Measurements from ENCODE around the gene CCL23.
A peak's percentile ranks its signal among the peaks of the same experiment; 100 is the strongest.

The CCL23 gene

GRCh38 chr17:36008998-36009665 lies 8.6 kb downstream of the CCL23 start:
- TF ChIP-seq, protein P1, sequence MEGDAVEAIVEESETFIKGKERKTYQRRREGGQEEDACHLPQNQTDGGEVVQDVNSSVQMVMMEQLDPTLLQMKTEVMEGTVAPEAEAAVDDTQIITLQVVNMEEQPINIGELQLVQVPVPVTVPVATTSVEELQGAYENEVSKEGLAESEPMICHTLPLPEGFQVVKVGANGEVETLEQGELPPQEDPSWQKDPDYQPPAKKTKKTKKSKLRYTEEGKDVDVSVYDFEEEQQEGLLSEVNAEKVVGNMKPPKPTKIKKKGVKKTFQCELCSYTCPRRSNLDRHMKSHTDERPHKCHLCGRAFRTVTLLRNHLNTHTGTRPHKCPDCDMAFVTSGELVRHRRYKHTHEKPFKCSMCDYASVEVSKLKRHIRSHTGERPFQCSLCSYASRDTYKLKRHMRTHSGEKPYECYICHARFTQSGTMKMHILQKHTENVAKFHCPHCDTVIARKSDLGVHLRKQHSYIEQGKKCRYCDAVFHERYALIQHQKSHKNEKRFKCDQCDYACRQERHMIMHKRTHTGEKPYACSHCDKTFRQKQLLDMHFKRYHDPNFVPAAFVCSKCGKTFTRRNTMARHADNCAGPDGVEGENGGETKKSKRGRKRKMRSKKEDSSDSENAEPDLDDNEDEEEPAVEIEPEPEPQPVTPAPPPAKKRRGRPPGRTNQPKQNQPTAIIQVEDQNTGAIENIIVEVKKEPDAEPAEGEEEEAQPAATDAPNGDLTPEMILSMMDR (conservative IDR thresholded peaks at IDR 0.05; ENCODE audit: low read depth, low read length) = peak; percentile 36
- no peak for DNase-seq (ENCODE audit: low read depth)

GRCh38 chr17:36004594-36005108 lies 13.1 kb downstream of the CCL23 start:
- no peak overlapping the region for H3K4me3 ChIP-seq (ENCODE audit: low read length)
- no peak for DNase-seq (ENCODE audit: low read depth)
- TF ChIP-seq, protein P1 (conservative IDR thresholded peaks at IDR 0.05; ENCODE audit: low read depth, low read length) = no peak

More at GRCh38 chr17:36008998-36009665, 8.6 kb downstream of the CCL23 start:
- no peak overlapping the region for H3K4me3 ChIP-seq (ENCODE audit: low read length)

DNA sequence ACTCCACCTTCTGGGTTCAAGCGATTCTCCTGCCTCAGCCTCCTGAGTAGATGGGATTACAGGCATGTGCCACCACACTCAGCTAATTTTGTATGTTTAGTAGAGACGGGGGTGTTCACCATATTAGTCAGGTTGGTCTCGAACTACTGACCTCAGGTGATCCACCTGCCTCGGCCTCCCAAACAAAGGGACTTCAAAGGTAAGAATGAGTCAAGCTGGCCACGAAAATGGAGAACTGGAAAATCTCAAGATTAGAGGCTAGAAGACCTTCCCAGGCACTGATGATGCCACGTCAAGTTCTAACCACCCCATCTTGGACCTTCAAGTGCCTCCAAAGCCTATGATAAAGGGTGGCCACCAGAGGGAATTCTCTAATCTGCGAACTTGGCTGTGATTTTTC lies 15.1 kb downstream of the CCL23 start:
- TF ChIP-seq, protein P1 (conservative IDR thresholded peaks at IDR 0.05; ENCODE audit: low read depth, low read length) = no peak
- no peak overlapping the region for H3K4me3 ChIP-seq (ENCODE audit: low read length)
- DNase-seq (ENCODE audit: low read depth) = no peak

- TF ChIP-seq, protein P1 (conservative IDR thresholded peaks at IDR 0.05; ENCODE audit: low read depth, low read length) = no peak
- DNase-seq (ENCODE audit: low read depth) = no peak
- H3K4me3 ChIP-seq (ENCODE audit: low read length) = no peak overlapping the region
Measured at GRCh38 chr17:36001862-36002603, 15.7 kb downstream of the CCL23 start.

- no peak within 1 kb of the TSS for H3K4me3 ChIP-seq (ENCODE audit: low read length)
- TF ChIP-seq, protein P1 (conservative IDR thresholded peaks at IDR 0.05; ENCODE audit: low read depth, low read length) = no peak
- DNase-seq (ENCODE audit: low read depth) = no peak
Measured at GRCh38 chr17:36001110-36001771, 16.5 kb downstream of the CCL23 start, which contains the start of gene CCL15. CCL15 (minus strand) TSS chr17:36001553; CDS start chr17:36001492, 61 bp downstream.

GRCh38 chr17:36000732-36001109 lies 17.1 kb downstream of the CCL23 start:
- DNase-seq (ENCODE audit: low read depth) = no peak
- no peak overlapping the region for H3K4me3 ChIP-seq (ENCODE audit: low read length)
- TF ChIP-seq, protein P1 (conservative IDR thresholded peaks at IDR 0.05; ENCODE audit: low read depth, low read length) = no peak

All from retinal pigment epithelial cell (primary cell).